Inferior parietal cortex (tissue), 1 donor: ENCODE results near the gene LITAF.
"Not testable (repeated sequence)": the region's sequence is repeated elsewhere in the genome, so short reads cannot be mapped to it uniquely, and the experiment has no call there.

Source experiments
- DNase-seq: peaks from one replicate; pipeline ENCODE4 v3.0.0-alpha.2; 2016; ENCODE audit errors: extremely low spot score

The LITAF gene

GRCh38 chr16:11599579-11599978, 12.9 kb upstream of the LITAF start:
- no peak for DNase-seq

GRCh38 chr16:11597235-11598095, 10.7 kb upstream of the LITAF start:
- DNase-seq: no peak

GRCh38 chr16:11596572-11597226, 10.0 kb upstream of the LITAF start:
- no peak for DNase-seq

- DNase-seq: no peak
Observed at GRCh38 chr16:11593581-11593980, 6.9 kb upstream of the LITAF start.

- not testable (repeated sequence) for DNase-seq
Observed at GRCh38 chr16:11593076-11593475, 6.4 kb upstream of the LITAF start.

GRCh38 chr16:11591630-11592029, 4.9 kb upstream of the LITAF start:
- not testable (repeated sequence) for DNase-seq

GRCh38 chr16:11589198-11589550, 2.5 kb upstream of the LITAF start:
- DNase-seq: no peak

- DNase-seq: no peak
Observed at GRCh38 chr16:11588321-11589197, 1.8 kb upstream of the LITAF start.

- no peak for DNase-seq
Observed at GRCh38 chr16:11587643-11588247, 1.0 kb upstream of the LITAF start.

GRCh38 chr16:11586378-11586855, 302 bp downstream of the LITAF start:
- no peak for DNase-seq

GRCh38 chr16:11585460-11586377, 1.0 kb downstream of the LITAF start:
- no peak for DNase-seq

GRCh38 chr16:11583889-11584565, 2.7 kb downstream of the LITAF start:
- no peak for DNase-seq

GRCh38 chr16:11583166-11583565, 3.6 kb downstream of the LITAF start:
- no peak for DNase-seq

- DNase-seq: no peak
Observed at GRCh38 chr16:11582157-11582814, 4.4 kb downstream of the LITAF start.

- no peak for DNase-seq
Observed at GRCh38 chr16:11581678-11582077, 5.0 kb downstream of the LITAF start.

GRCh38 chr16:11580451-11581086, 6.2 kb downstream of the LITAF start:
- DNase-seq: no peak

GRCh38 chr16:11577290-11577660, 9.4 kb downstream of the LITAF start:
- DNase-seq: not testable (repeated sequence)

- DNase-seq: no peak
Observed at GRCh38 chr16:11576427-11577289, 10.1 kb downstream of the LITAF start.
